Activated CD4-positive, alpha-beta T cell treated with anti-CD3 and anti-CD28 coated beads, Interleukin-2, amount 10 ng/mL, durations not matched to agents 7 days and 5 days (primary cell): ENCODE data around the gene INCA1. TPM values are rescaled to one million over a fixed set of nuclear protein-coding genes. Genes with fewer than 3 reads are reported as not detected.

Experiments
- CTCF ChIA-PET: fragments of 350-600 bp; sonication (Branson Sonifier 250); formaldehyde crosslinking; loops from one replicate; lab custom pipeline; 2021; ENCODE audit warnings: antibody characterized with exemption; lab: Charles Lee
- POLR2A ChIA-PET: fragments of 350-600 bp; sonication (Branson Sonifier 250); formaldehyde crosslinking; loops from one replicate; lab custom pipeline; 2021; ENCODE audit warnings: antibody characterized with exemption; lab: Charles Lee
- DNase-seq: peaks from one replicate; pipeline ENCODE4 v3.0.0-alpha.2; 2020
- H3K27ac Mint-ChIP-seq: one replicate; pipeline ENCODE4 v1.8.0; 2021; ENCODE audit warnings: mild to moderate bottlenecking, moderate library complexity, mixed read lengths
- H3K27me3 Mint-ChIP-seq: one replicate; pipeline ENCODE4 v1.8.0; 2021; ENCODE audit warnings: mixed read lengths
- H3K36me3 Mint-ChIP-seq: one replicate; pipeline ENCODE4 v1.8.0; 2021; ENCODE audit warnings: low read depth, mixed read lengths
- H3K4me1 Mint-ChIP-seq: one replicate; pipeline ENCODE4 v1.8.0; 2021; ENCODE audit warnings: mixed read lengths
- H3K4me3 Mint-ChIP-seq: one replicate; pipeline ENCODE4 v1.8.0; 2021; ENCODE audit warnings: mild to moderate bottlenecking, moderate library complexity, mixed read lengths
- H3K9me3 Mint-ChIP-seq: one replicate; pipeline ENCODE4 v1.8.0; 2021; ENCODE audit warnings: mixed read lengths
- total RNA-seq, 2 experiments: library from RNA; stranded (reverse); gene quantifications; one replicate each; pipeline ENCODE4 v1.2.3, GENCODE V29; 2021

The INCA1 gene
- total RNA-seq, 2 experiments from 2014 or later = 0.35 to 0.50 TPM

DNA sequence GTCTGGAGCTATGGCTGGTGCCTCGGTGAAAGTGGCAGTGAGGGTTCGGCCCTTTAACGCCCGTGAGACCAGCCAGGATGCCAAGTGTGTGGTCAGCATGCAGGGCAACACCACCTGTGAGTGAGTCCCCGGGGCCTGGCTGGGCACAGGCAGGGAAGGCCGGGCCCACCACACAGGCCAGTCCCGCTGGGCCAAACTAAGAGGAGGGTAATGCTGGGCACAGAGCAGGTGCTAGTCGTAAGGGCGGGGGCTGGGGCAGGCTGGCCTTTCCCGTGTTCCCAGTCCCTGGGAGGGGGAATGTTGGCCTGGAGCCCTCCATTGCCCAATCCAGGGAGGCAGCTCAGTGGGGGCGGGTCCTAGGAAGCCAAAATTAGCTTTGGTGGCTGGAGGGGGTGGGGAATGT is 2.9 kb upstream of the INCA1 start:
- Mint-ChIP-seq H3K4me3 (no peak overlapping the region), H3K27me3 (peaks cover under 1% of the 10 kb centered on the region), H3K36me3 (peaks cover 45% of the 10 kb centered on the region), H3K9me3 (no peaks in the 10 kb centered on the region), H3K27ac (no peak overlapping the region), H3K4me1 (peaks cover 20% of the 10 kb centered on the region)
- ChIA-PET POLR2A (no interaction called here), CTCF (interaction anchor here (1.0 to 2.3 kb wide), 5 partner anchors 11 to 60 kb away, joined by 3 to 9 read pairs (median 3); no protein-coding TSS in a partner anchor)
- no peak for DNase-seq

DNA sequence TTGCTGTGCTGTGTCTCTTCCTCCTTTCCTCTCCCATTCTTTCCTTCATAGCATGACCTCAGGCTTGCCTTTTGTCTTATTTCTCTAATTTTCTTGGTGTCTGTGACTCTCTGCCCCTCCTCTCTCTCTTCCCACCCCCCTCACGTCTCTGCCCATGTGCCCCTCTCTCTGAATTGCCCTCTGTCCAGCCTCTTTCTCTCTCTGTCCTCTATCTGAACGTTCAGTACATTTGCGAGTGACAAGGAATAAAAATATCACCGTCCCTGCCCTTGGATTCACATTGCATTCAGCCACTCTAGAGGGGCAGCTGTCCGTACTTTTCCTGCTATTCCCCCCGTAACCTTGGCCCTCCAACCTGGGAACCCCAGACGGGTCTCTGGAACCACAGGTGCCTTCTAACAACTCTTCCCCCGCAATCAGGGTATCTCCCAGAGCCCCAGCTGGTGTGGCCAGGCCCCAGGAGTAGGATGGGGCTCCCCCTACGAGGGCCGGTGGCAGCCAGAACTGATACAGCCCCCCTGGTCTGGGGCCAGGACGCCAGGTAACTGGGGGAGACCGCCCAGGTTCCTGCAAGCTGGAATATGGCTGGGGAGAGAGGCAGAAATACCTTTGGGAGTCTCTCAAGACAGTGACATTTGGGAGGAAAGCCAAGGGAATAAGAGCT is 2.2 kb upstream of the INCA1 start:
- no peaks in the 10 kb centered on the region for H3K9me3 Mint-ChIP-seq
- H3K27ac Mint-ChIP-seq = peak overlapping the region; percentile 42
- peaks cover 4% of the 10 kb centered on the region for H3K27me3 Mint-ChIP-seq
- no peak for DNase-seq
- peak overlapping the region; percentile 86 for H3K4me3 Mint-ChIP-seq
- ChIA-PET CTCF (interaction anchor here (1.0 to 2.3 kb wide), 5 partner anchors 10 to 61 kb away, joined by 3 to 9 read pairs (median 3); no protein-coding TSS in a partner anchor), POLR2A (no interaction called here)
- H3K36me3 Mint-ChIP-seq = peaks cover 39% of the 10 kb centered on the region
- peaks cover 23% of the 10 kb centered on the region for H3K4me1 Mint-ChIP-seq

DNA sequence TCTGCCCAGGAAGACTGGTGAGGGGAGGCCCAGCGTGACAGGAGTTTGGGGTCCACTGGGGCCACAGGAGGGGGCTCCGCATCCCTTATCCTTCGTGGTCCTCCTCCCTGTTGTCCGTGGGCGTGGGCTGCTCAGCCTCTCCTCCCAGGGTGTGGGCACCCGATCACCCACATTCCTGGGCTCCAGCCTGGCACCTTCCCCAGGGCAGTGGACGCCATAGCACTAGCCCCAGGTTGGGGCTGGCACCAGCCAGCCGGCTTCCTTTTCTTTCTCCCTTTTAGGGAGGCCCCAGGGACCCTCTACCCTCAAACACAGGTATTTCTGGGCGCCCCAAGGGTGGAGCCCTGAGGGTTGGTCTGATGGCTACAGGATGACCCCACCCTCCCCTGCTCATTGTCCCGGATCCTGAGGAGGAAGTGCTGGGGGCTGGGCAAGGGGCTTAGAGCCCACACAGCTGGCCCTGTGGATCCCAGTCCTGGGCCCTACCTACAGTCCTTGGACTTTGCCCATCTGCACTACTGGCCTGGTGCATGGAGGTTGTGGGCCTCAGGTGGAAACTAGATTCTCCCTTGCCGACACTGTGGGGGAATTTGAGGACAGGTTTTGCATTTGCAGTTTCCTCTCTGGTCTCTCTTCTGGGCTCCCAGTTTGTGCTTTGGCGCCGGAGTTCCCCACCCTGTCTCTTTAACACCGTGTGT is 1.6 kb upstream of the INCA1 start:
- peaks cover 32% of the 10 kb centered on the region for H3K36me3 Mint-ChIP-seq
- H3K27ac Mint-ChIP-seq = peak overlapping the region; percentile 66
- H3K27me3 Mint-ChIP-seq = peaks cover 4% of the 10 kb centered on the region
- no peak for DNase-seq
- H3K4me1 Mint-ChIP-seq = peaks cover 23% of the 10 kb centered on the region
- CTCF ChIA-PET = interaction anchor here (2.3 kb wide), 1 partner anchor 32 kb away, joined by 9 read pairs; no protein-coding TSS in a partner anchor
- no peaks in the 10 kb centered on the region for H3K9me3 Mint-ChIP-seq
- POLR2A ChIA-PET = interaction anchor here (0.5 kb wide), 1 partner anchor 19 kb away, joined by 3 read pairs; no protein-coding TSS in a partner anchor
- peak overlapping the region; percentile 86 for H3K4me3 Mint-ChIP-seq

DNA sequence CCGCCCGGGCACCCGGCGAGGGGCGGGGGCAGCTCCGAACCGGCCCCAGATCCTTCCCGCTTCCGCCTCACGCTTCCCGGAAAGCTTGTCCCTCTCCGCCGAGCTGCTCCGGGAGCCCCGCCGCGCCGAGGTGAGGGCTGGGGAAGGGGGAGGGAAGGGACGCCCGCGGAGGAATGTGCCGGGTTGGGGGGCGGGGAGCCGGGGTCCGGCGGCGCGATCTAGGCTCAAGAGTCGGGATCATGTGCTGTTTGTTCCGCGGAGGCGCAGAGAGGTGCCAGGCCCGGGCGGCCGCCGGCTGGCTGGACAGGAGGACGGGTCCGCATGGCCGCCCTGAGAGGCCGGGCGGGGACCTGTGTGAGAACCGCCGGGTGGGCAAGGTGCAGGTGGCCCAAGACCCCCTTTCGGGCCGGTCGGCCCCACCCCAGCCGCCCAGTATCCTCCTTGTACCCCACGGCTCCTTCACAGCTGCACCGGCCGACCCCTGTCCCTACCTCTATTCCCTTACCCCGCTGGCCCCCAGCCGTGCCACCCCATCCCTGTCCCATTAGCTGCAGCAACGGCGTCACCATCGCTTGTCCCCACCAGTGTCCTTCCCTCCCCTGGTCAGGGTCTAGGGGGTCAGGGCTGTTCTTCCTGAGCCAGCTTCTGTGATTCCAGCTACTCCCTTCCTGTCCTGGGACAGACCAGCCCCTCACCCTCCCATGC is 857 bp upstream of the INCA1 start:
- peak overlapping the region; percentile 57 for H3K27ac Mint-ChIP-seq
- ChIA-PET POLR2A (interaction anchor here (0.5 kb wide), 1 partner anchor 20 kb away, joined by 3 read pairs; no protein-coding TSS in a partner anchor), CTCF (interaction anchor here (0.6 to 1.7 kb wide), 6 partner anchors 8 to 1411 kb away, joined by 3 to 7 read pairs (median 4); partner anchors contain the start of gene CHRNE)
- DNase-seq = no peak
- no peaks in the 10 kb centered on the region for H3K9me3 Mint-ChIP-seq
- H3K4me3 Mint-ChIP-seq = peak overlapping the region; percentile 86
- peaks cover 26% of the 10 kb centered on the region for H3K36me3 Mint-ChIP-seq
- peaks cover 4% of the 10 kb centered on the region for H3K27me3 Mint-ChIP-seq
- H3K4me1 Mint-ChIP-seq = peaks cover 23% of the 10 kb centered on the region

- Mint-ChIP-seq H3K36me3 (peaks cover 3% of the 10 kb centered on the region), H3K9me3 (no peaks in the 10 kb centered on the region), H3K4me3 (no peak overlapping the region), H3K4me1 (peaks cover 22% of the 10 kb centered on the region), H3K27me3 (peaks cover 4% of the 10 kb centered on the region), H3K27ac (no peak overlapping the region)
- CTCF ChIA-PET = interaction anchor here (0.7 to 1.9 kb wide), 2 partner anchors 13 to 68 kb away, joined by 4 to 5 read pairs; no protein-coding TSS in a partner anchor
- DNase-seq = no peak
- POLR2A ChIA-PET = no interaction called here
These were observed 3.2 kb downstream of the INCA1 start for GRCh38 chr17:4994081-4994595.

DNA sequence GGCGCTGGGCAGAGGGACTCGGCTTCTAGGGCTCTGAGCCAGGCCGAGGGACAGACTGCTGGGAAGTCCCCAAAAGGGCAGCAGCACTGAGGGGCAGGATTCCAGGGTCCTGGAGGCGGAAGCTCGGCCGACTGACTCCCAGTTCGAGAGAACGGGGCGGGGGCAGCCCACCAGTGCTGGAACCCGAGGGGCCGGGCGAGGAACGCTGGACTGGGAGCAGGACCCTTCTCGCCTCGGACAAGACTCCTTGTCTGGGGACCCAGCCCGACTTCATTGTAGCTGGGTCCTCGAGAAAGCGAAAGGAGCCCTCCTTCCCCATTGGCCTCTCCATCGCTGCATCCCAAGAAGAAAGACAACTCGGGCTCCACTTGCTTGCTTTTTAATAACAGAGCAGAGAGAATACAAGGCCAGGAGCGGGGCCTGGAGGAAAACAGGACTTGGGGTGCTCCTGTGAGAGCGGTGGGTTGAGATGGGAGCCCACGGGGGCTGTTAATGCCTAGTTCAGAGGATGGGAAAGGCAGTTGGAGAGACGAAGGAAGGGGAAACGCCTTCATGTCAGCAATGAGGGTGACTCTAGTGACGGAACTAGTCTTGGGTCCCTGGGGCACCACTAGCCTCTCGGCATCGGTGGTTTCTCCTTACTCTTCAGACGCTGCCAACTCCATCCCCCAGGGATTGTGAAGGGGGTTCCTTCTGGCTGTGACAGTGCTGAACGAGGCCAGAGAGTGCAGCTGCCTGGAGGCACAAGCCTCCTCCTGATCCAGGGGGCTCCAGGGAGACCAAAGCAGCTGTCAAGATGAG is 9.4 kb downstream of the INCA1 start:
- H3K27ac Mint-ChIP-seq = peak overlapping the region; percentile 95
- POLR2A ChIA-PET = interaction anchor here (0.6 kb wide), 1 partner anchor 89 kb away, joined by 3 read pairs; no protein-coding TSS in a partner anchor
- peak overlapping the region; percentile 90 for H3K4me3 Mint-ChIP-seq
- H3K9me3 Mint-ChIP-seq = no peaks in the 10 kb centered on the region
- no peak for DNase-seq
- H3K4me1 Mint-ChIP-seq = peaks cover 43% of the 10 kb centered on the region
- H3K36me3 Mint-ChIP-seq = peaks cover 11% of the 10 kb centered on the region
- H3K27me3 Mint-ChIP-seq = no peaks in the 10 kb centered on the region
- CTCF ChIA-PET = interaction anchor here (0.9 to 2.8 kb wide), 9 partner anchors 9 to 79 kb away, joined by 3 to 8 read pairs (median 5); partner anchors contain the start of genes INCA1, RNF167, SLC25A11 and SPAG7

GRCh38 chr17:4986951-4987766 is 10.2 kb downstream of the INCA1 start, which contains the start of gene CAMTA2:
CAMTA2 (minus strand) TSS chr17:4987675; CDS start chr17:4986222, 1,453 bp downstream.
- ChIA-PET POLR2A (interaction anchor here (0.6 kb wide), 2 partner anchors 90 to 851 kb away, joined by 3 read pairs; no protein-coding TSS in a partner anchor), CTCF (interaction anchor here (0.9 to 2.1 kb wide), 10 partner anchors 10 to 78 kb away, joined by 3 to 9 read pairs (median 5); partner anchors contain the start of genes INCA1, RNF167, SLC25A11 and SPAG7)
- no peaks in the 10 kb centered on the region for H3K9me3 Mint-ChIP-seq
- H3K4me3 Mint-ChIP-seq = peak within 1 kb of the TSS; percentile 90
- peak; percentile 89 for DNase-seq
- no peaks in the 10 kb centered on the region for H3K27me3 Mint-ChIP-seq
- peaks cover 19% of the 10 kb centered on the region for H3K36me3 Mint-ChIP-seq
- peaks cover 45% of the 10 kb centered on the region for H3K4me1 Mint-ChIP-seq
- H3K27ac Mint-ChIP-seq = peak within 1 kb of the TSS; percentile 95

DNA sequence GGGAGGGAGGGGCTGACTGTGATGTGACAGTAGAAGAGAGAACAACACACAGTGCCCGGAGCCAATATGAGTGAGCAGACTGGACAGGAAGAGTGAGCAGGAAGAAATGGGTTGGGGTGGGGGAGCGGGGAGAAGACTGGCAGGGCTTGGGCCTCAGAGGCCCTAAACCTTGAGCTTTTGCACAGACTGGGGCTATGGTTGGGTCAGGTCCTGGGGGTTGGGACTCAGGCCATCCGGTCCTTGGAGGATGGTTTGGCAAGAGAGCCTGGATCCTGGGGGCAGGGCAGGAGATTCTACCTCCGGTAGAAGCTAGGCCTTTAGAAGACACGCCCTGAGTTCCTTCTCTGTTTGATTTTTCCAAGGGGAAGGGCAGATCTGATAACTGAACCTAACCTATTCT is 10.9 kb downstream of the INCA1 start:
- ChIA-PET POLR2A (no interaction called here), CTCF (interaction anchor here (0.9 to 2.1 kb wide), 6 partner anchors 17 to 75 kb away, joined by 3 to 9 read pairs (median 5); partner anchors contain the start of genes RNF167, SLC25A11 and SPAG7)
- peaks cover 23% of the 10 kb centered on the region for H3K36me3 Mint-ChIP-seq
- peaks cover 50% of the 10 kb centered on the region for H3K4me1 Mint-ChIP-seq
- H3K9me3 Mint-ChIP-seq = no peaks in the 10 kb centered on the region
- DNase-seq = no peak
- peak overlapping the region; percentile 95 for H3K27ac Mint-ChIP-seq
- no peaks in the 10 kb centered on the region for H3K27me3 Mint-ChIP-seq
- H3K4me3 Mint-ChIP-seq = peak overlapping the region; percentile 90

- Mint-ChIP-seq H3K9me3 (no peaks in the 10 kb centered on the region), H3K27me3 (no peaks in the 10 kb centered on the region), H3K4me3 (no peak overlapping the region), H3K36me3 (peaks cover 47% of the 10 kb centered on the region), H3K4me1 (peaks cover 40% of the 10 kb centered on the region), H3K27ac (no peak overlapping the region)
- POLR2A ChIA-PET = no interaction called here
- CTCF ChIA-PET = interaction anchor here (0.5 to 1.6 kb wide), 4 partner anchors 10 to 130 kb away, joined by 3 to 4 read pairs (median 4); no protein-coding TSS in a partner anchor
- DNase-seq = no peak
These were observed 15.0 kb downstream of the INCA1 start for GRCh38 chr17:4982305-4982704.

DNA sequence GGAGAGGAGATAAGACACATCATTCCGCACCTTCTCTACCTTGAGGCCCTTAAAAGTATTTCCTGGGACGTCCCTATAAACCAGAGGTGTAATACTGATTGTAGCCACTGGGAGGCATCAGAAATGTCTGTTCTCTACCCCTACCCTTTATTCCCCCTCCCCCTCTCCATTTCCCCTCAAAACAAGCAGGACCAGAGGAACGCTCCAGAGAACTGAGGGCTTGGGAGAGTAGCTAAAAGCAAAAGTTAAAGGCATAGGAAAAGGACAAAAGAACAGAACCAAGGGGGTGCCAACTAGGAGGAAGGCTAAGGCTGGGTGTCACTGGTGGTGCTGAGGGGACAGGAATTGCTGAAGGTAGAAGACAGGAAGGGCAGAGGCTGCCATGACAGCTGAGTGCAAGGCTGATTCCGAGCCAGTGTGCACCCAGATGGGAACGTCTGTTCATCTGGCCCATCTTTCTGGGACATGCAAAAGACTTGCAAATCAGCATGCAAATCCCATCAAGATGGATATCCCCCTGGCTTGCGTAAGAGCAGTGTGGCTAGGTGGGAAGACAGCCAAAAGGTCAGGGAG is 16.6 kb downstream of the INCA1 start:
- peaks cover 52% of the 10 kb centered on the region for H3K36me3 Mint-ChIP-seq
- no peaks in the 10 kb centered on the region for H3K9me3 Mint-ChIP-seq
- H3K4me1 Mint-ChIP-seq = peaks cover 29% of the 10 kb centered on the region
- H3K27me3 Mint-ChIP-seq = no peaks in the 10 kb centered on the region
- no peak overlapping the region for H3K4me3 Mint-ChIP-seq
- CTCF ChIA-PET = interaction anchor here (0.6 to 3.1 kb wide), 16 partner anchors 9 to 82 kb away, joined by 3 to 23 read pairs (median 4); partner anchors contain the start of genes INCA1, KIF1C, RNF167 and SLC25A11
- H3K27ac Mint-ChIP-seq = peak overlapping the region; percentile 72
- POLR2A ChIA-PET = no interaction called here
- DNase-seq = peak; percentile 79
